NCI-H82 treated with DMSO at 0.1 percent for 48 hours (cell line): ENCODE measurements around the gene ZNF865.
A peak's percentile ranks its signal among the peaks of the same experiment; 100 is the strongest.
"Not testable (repeated sequence)": the region's sequence is repeated elsewhere in the genome, so short reads cannot be mapped to it uniquely, and the experiment has no call there.

Experiments used
- DNase-seq: peaks from one replicate; lab custom pipeline; 2025; ENCODE audit not compliant: unreplicated experiment; lab: John Stamatoyannopoulos, UW

The ZNF865 gene

DNA sequence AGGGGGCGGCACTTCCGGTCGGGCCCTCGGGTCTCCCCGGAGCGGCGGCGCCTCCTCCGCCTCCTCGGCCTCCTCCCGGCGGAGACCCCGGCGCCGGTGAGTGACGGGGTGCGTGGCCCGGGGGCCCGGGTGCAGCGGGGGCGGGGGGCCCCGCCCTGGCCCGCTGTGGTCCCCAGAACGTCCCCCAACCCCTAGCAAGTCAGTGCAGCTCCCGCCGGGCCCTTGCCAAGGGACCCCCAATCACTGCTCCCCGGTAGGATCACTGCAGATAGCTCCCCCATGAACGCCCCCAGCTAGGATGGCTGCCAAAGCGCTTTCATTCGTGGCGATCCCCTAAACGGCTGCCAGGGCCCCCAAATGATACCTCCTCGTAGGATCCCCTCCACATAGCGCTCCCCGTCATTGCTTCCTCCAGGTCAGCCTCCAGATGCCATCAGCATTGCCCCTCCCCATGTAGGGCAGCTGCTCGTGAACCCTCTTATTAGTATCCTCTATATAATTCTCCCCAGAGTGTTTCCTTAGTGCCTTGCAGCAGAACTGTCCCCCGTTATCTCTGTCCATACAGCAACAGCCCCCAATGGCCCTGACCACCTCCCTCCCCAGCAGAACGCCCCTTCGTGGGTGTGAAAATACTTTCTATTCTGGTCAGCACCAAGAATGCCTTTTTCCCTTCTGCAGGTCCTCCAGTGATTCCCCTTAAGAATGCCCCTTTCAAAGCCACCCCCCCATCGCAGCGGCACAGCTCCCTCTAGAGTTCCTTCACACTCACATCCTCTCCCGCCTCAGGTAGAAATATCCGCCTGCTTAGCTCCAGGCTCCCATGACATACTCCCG, at the start of gene ZNF865:
ZNF865 (plus strand) TSS at position 11 of the 834 bp plus-strand sequence. CDS start 7,972 bp downstream, outside the sequence.
- DNase-seq: peak; percentile 75

DNA sequence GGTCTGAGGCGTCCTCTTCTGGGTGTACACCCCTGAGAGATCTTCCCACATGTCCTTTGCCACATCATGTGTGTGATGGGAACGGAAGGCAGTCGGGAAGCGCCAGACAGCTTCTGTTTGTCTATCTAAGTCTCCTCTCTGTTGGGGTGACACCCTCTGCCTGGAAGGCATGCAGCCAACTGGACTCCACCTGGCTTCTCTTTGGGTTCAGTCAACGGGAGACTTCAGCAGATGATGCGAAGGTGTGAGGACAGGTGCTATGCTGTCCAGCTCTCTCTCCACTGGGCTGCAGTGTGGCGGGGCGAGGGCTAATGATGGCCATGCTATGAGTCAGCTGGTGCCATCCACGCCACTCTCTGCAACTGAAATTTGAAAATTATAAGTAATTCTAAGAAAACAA, 45.8 kb upstream of the ZNF865 start:
- no peak for DNase-seq

DNA sequence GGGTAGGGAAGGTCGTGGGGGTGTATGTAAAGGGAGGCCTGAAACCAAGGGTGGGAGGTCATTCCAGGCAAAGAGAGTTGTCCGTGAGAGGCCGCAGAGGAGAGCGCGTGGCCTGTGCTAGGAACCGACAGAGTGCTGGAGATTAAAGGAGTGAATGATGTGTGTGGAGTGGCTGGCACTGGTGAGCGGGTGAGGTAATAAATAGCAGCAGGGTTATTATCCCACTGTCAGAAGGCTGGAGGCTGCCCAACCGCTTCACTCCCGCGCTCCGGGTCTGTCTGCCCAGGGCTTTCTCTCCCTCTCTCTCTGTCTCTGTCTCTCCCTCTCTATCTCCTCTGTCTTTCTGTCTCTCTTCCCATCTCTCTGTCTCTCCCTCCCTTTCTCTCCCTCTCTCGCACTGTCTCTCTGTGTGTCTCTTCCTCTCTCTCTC, 42.2 kb upstream of the ZNF865 start:
- peak; percentile 30 for DNase-seq

DNA sequence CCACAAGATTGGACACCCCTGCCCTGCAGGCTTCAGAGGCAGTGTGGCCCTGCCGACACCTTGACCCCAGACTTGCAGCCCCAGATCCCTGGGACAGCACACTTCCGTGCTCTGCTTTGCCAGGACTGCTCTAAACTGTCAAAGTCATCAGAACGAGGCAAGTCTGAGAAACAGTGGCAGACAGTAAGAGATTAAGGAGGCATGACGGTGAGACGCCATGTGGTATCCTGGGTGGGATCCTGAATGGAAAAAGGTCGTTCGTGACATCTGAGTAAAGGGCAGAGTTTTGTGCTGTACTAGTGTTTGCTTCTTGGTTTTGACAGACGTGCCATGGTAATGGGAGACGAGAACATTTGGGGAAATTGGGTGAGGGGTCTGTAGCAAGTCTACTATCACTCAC, 38.6 kb upstream of the ZNF865 start:
- no peak for DNase-seq

DNA sequence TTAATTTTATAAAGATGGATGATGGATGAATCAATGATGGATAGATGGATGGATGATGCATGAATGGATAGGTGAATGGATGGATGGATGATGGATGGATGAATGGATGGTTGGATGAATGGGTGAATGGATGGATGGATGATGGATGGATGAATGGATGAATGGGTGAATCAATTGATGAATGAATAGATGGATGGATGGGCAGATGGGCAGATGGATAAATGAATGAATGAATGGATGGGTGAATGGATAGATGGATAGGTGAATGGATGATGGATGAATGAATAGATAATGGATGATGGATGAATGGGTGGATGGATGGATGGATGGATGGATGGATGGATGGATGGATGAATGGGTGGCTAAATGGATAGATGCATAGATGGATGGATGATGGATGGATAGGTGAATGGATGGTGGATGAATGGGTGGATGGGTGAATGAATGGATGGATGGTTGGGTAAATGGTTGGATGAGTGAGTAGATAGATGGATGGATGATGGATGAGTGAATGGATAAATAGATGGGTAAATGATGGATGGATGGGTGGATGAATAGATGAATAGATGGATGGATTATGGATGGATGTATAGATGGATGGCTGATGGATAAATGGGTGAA, 37.6 kb upstream of the ZNF865 start:
- no peak for DNase-seq

DNA sequence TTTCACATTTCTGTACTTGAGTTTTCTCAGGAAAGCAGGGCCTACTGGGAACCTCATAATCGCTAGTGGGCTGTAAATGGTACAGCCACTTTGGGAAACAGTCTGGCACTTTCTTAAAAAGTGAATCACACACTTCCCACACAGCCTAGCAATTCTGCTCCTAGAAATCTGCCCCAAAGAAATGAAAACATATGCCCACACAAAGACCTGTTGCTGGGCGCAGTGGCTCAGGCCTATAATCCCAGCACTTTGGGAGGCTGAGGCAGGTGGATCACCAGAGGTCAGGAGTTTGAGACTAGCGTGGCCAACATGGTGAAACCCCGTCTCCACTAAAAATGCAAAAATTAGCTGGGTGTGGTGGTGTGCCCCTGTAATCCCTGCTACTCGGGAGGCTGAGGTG, 36.0 kb upstream of the ZNF865 start:
- DNase-seq: not testable (repeated sequence)

- not testable (repeated sequence) for DNase-seq
Observed at GRCh38 chr19:55573929-55574328, 31.5 kb upstream of the ZNF865 start.

- DNase-seq: no peak
Observed at GRCh38 chr19:55576746-55577145, 28.7 kb upstream of the ZNF865 start.

DNA sequence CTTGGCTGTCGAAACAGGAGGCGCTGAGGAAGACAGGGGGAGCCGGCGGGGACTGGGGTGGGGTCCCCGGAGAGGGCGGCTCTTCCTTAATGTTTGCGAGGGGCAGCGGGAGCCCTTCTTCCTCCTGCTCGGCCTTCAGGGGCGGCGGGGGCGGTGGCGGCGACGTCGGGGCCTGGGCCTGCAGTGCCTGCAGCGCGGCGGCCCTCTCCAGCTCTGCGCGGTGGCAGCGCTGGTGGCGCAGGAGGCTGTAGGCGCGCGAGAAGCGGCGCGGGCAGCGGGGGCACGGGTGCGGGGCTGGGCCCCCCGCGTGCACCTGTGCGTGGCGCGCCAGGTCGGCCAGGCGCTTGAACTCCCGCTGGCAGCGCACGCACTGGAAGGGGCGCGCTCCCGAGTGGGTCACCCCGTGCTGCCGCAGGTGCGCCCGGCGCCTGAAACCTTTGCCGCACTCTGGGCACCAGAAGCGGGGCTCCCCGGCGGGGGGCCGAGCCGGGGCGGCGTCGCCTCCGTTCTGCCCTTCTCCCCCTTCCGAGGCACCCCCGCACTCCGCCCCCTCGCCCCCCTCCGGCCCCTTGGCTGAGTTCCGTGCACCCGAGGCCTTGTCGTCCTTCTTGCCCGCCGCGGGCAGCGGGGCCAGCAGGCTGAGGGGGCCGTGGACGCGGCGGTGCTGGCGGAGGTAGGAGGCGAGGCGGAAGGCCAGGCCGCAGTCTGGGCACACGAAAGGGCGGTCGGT, 27.3 kb upstream of the ZNF865 start:
- DNase-seq: no peak

GRCh38 chr19:55578761-55579747, 26.4 kb upstream of the ZNF865 start:
- no peak for DNase-seq

- DNase-seq: no peak
Observed at GRCh38 chr19:55579766-55580621, 25.5 kb upstream of the ZNF865 start.

GRCh38 chr19:55580628-55581144, 24.8 kb upstream of the ZNF865 start, which contains the start of gene ZNF579:
Gene ZNF579, minus strand, starts transcription at chr19:55580848. Its CDS starts 1,209 bp downstream, at chr19:55579639.
- DNase-seq: peak; percentile 74

DNA sequence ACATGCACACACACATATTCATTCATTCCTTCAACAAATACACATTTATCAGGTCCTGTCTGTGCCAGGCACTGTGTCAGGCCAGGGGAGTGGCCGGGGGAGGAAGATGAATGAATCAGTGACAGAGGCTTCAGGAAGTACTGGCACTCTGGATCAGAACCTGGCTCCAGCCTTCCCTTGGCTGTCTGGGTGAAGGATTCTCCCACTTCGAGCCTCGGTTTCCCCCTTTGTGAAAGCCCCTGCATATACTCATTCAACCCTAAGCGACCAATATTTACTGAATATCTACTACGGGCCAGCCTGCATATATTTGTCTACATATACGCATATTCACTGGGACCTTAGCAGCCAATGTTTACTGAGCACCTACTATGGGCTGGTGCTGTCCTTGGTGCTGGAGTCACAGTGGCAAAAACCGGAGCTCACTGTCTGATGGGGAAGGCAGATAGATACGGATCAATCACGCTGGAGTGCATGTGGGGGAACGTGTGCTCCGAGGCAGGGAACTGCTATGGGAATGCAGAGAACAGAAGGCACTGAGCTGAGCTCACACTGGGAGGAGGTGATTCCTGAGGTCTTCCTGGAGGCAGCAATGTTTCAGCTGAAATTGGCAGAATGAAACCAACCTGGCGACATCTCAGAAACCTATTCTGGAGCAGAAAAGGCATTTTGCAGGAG, 24.2 kb upstream of the ZNF865 start:
- no peak for DNase-seq

DNA sequence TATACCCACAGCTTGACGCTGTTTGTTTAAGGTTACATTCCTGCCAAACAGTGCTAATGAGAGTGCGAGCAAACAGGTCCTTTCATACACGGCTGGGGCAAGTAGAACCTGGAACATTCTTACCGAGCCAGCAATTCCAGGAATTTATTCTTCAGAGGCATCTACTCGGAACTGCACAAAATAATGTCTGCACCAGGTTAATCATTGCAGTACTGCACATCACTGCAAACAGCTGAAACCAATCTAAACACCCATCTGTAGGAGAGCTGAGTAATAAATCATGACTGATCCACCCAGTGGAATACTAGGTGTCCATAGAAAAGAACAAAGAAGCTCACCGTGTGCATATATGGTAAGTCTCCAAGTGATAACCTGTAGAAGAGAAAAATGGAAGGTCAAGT, 23.6 kb upstream of the ZNF865 start:
- DNase-seq: no peak

- DNase-seq: not testable (repeated sequence)
Observed at GRCh38 chr19:55582284-55582683, 23.2 kb upstream of the ZNF865 start.

DNA sequence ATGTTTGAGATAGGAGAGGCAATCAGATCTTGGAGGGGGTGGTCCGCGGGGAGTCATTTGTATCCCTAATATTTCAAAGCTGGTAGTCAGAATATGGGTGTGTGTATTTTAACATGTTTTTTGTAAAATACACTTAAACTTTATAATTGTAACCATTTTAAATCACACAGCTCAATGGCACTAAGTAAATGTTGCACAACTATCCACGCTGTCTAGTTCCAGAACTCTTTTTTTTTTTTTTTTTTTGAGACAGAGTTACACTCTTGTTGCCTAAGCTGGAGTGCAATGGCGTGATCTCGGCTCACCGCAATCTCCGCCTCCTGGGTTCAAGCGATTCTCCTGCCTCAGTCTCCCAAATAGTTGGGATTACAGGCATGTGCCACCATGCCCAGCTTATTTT, 21.6 kb upstream of the ZNF865 start:
- DNase-seq: not testable (repeated sequence)

DNA sequence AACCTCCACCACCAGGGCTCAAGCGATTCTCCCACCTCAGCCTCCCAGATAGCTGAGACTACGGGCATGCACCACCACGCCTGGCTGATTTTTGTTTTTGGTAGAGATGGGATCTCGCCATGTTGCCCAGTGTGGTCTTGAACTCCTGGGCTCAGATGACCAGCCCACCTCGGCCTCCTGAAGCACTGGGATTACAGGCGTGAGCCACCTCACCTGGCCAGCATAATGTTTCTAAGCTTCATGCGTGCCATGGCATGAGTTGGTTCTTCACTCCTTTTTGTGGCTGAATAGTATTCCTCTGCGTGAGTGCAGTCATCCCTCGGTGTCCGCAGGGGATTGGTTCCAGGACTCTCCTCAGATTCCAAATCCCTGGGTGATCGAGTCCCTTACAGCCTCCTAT, 20.6 kb upstream of the ZNF865 start:
- no peak for DNase-seq

GRCh38 chr19:55585658-55586339, 19.6 kb upstream of the ZNF865 start:
- DNase-seq: peak; percentile 90
